Muscle of arm (tissue), 12 donors: ENCODE data around the gene G0S2. TPM values are rescaled to one million over a fixed set of nuclear protein-coding genes. Genes with fewer than 3 reads are reported as not detected.
"Not testable (repeated sequence)": the region's sequence is repeated elsewhere in the genome, so short reads cannot be mapped to it uniquely, and the experiment has no call there.

ENCODE experiments used
- DNase-seq: peaks from one replicate; pipeline ENCODE4 v3.0.0-alpha.2; 2013
- polyA plus RNA-seq, 12 donors: library from polyadenylated mRNA; unstranded; fragments of 120-200 nt; gene quantifications; one replicate each; pipeline ENCODE4 v1.2.1, GENCODE V29; 2013; ENCODE audit not compliant: insufficient read length in 12 of 12

Gene G0S2
- polyA plus RNA-seq, 12 donors = 1.4 to 52.5 (median 3.4) TPM; not detected in 1

DNA sequence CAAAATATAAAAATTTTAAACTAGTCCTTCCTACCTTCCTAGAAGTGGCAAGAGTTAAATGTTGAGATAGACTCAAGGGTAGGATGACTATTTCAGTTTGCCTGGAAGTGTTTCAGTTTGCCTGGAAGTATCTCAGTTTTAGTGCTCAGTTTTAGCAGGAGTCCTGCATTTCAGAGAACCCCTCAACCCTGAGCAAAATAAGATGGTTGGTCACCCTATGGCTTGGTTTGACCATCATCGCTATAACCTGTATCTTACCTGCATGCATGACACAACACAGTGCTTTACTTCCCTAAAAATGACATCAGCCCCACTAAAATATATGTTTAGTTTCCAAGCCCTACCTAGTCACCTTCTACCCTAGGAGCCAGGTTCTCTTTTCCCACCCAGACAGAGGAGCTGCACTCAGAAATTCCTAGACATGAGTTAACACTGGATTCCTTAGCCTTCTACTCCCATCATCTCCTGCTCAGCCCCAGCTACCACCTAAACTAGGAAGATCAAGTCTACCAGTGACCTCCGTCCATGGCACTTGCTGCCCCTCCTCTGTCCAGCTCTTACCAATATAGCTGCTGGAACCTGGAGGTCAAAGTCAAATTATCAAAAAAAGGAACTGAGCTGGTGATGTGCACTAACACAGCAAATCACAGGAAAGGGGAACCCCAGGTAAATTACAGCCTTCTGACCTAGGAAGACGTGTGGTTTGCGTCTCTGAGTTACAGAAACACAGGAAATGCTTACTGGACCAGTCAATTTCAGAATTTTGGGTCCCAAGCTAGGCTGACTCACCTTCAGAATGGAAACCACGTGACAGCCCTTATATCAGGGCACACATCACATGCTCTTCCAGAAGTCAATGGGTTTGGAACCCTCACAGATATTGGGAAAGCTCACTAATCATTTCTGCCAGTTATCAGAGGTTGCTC, 2.2 kb upstream of the G0S2 start:
- no peak for DNase-seq

DNA sequence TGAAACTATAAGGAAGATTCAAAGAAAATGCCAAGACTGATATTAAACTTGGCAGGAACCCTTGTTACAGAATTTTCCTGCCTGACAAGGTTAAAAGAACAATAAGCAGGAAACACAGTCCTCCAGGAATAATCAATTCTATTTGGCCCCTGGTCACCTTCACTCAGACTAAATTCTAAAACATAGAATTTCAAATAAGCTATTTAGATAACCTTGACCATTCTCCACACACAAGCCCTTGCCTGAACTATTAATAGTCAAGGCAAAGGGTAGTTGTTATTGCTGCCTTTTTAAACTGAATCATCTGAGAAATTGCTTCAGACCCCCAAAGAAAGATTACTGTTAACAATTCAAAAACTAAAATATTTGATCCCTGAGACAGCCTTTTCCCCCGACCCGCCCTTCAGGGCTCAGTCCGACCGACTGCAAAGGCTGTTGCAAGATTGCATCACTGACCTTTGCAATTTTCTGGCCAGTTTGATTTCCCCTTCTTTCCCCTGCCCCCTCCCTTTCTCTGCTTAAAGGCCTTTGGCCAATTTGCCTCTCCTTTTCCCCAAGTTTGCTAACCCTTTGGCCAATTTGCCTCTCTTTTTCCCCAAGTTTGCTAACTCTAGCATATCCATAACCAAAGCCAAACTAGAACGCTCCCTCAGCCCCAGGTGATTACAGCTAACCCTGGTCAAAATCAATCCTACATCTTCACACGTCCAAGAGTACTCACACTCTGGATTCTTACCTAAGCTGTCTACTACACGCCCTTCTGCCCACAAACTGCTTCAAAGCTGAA, 1.4 kb upstream of the G0S2 start:
- no peak for DNase-seq

GRCh38 chr1:209675565-209676154, 448 bp downstream of the G0S2 start:
- DNase-seq = peak; percentile 48

GRCh38 chr1:209678981-209679539, 3.8 kb downstream of the G0S2 start:
- DNase-seq = no peak

DNA sequence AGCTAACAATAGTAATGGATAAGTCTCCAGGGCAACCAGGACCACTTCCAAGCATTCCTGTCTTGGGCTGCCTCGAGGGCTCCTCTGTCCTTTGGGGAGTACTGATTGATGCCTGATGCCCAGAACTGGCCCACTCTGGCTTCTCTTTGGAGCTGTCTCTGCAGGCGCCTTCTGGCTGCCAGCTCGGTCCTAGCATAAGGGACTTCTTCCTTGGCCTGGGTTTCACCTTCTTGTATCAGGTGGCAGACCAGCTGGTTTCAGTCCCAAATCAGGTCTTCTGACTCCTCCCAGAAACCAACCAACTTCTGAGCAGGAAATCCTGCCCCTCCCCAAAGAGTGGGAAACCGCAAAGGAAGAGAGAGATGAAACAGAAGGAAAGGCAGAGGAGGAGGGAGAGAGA, 10.6 kb downstream of the G0S2 start:
- DNase-seq = no peak

DNA sequence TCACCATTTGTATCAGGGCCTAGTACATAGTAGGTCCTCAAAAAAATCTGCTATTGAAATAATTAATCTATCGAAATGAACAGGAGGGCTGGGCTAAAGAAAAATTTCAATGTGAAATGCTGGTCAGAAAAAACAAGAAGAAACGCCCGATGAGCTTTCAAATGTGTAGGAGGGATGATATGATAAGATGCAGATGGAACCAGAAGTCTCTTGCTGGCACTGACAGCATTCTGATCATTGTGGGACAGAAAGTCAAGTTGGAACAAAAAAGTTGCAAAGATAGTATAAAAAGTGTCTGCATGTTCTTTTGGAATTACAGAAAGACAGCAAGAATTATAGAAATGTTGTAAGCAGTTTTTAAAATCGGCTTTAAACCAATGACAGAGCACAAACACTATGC, 11.1 kb downstream of the G0S2 start:
- no peak for DNase-seq

DNA sequence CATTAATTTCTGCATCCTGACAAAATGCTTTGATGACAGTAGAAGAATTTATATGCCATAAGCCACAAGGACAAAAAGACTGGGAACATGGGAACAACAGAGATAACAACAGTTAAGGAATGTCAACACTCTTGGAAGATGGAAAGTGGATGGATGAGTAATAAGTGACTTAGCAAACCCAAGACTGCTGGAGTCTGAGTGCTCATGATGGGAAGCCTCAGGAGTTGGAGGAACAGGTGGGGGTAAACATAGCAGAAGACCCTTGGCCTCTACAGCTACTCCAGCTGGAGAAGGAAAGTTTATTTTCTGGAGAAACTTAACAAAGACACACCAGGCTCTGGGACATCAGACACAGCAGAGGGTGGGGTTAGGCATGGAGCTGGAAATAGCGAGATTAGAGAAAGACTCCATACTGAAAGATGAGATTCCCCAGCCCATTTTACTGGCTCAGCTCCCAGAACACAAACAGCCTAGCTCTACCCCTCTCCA, 13.6 kb downstream of the G0S2 start:
- DNase-seq = no peak

DNA sequence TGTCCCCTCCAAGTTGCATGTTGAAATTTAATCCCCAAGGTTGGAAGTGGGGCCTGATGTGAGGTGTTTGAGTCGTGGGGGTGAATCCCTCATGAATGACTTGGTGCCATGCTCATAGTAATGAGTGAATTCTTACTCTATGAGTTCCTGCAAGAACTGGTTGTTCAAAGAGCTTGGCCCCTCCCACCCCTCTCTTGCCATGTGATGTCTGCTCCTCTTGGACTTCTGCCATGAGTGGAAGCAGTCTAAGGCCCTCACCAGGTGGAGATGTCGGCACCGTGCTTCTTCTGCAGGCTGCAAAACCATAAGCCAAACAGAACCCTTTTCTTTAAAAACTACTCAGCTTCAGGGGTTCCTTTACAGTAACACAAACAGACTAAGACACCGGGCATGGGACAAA, 14.3 kb downstream of the G0S2 start:
- no peak for DNase-seq

DNA sequence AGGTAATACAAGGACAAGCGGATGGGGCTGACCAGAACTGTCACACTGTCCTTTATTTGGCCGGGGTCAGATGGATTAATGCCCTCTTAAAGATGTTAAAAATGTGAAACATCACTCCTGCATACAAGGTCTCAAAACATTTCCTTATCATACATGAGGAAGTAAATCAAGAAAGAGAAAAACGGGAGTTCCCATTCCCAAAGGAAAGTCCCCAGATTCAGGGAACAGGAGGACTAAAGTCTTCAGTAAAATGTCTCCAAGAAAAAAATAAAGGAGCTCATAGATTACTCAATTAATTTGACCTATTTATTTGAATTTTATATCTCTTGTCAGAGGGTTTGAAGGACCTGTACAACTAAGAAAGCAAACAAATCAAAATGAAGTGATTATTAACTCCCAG, 16.0 kb downstream of the G0S2 start:
- no peak for DNase-seq

GRCh38 chr1:209692296-209692695, 17.1 kb downstream of the G0S2 start:
- DNase-seq = no peak

DNA sequence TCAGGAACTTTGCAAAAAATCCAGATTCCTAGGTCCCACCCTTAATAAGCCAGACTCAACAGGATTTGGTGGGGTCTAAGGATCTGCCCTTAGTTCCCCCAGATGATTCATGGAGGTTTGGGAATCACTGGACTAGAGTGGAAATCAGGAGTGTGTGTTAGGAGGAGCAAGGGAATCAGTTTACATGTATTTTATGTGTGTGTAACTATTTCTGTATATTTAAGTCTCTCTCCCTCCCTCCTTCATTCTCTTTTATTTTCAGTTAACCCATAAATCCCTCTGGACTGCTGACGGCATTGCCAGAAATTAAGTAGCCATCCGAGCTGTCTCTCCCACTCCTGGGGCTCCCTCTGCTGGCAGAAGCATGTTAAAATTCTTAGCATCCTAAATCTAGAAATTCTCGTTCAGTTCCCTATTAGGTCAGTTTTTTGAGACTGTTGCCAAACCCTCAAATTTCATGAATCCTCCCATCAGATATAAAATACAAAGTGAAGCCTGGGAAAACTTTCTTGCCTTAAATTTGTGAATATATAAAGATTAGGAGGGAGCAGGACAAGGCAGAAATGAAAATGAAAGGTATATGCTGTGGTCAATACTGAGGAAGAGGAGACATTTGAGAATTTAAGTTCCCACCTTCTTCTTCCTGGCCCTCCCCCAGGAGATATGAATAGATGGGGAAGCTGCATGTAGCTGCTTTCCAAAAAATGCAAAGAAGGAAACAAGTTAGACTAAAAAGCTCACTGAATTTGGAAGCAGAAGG, 17.7 kb downstream of the G0S2 start:
- peak; percentile 81 for DNase-seq

DNA sequence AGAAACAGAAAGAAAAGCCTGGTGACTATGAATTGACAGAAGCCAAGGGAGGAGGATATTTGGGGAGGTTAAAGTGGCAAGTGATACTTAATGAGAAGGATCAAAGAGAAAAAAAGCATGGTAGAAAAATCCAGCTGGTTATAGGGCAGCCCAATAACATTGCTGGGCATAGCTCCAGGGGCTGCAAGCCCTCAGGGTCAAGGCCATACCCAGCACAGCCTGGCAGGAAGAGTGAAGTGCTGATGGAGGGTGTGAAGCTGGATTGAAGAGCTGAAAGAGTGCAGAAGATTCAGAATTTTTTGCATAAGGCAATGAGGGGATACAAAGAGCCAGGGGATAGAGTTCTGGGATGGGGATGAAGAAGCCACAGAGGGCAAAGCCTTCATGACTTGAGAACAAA, 21.5 kb downstream of the G0S2 start:
- DNase-seq = no peak

- no peak for DNase-seq
These were observed 21.9 kb downstream of the G0S2 start for GRCh38 chr1:209697126-209697525.

GRCh38 chr1:209700686-209701085, 25.5 kb downstream of the G0S2 start:
- not testable (repeated sequence) for DNase-seq

- no peak for DNase-seq
These were observed 27.6 kb downstream of the G0S2 start for GRCh38 chr1:209702832-209703231.

- DNase-seq = no peak
These were observed 28.8 kb downstream of the G0S2 start for GRCh38 chr1:209703834-209704504.

GRCh38 chr1:209704584-209704983, 29.4 kb downstream of the G0S2 start, which contains the start of gene HSD11B1:
HSD11B1 (plus strand) TSS chr1:209704846; CDS start chr1:209704943, 97 bp downstream.
- DNase-seq = peak; percentile 7

DNA sequence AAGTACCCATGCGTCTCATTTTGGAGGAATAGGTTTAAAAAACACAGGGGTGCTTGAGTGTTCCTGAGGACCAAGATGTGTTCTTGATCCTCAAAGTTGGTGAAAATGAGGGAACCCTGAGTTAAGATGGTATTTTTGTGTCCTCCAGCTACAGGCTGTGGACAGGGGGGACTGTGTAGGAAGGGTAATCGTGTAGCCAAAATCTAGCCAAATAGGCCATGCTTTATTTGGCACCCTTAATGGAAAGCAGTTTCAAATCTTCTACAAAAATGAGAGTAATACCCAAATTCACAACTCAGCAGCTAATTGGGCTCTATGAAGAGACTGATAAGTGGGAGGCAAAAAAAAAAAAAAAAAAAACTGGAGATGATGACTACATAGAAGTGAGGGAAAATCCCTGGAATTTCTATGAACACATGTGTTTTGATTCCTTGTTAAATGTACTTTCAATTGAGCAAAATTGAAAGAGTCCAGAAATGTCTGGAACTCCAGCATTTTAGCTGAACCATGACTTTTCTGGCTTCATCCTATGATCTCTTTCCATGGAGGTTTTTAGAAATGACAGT, 29.9 kb downstream of the G0S2 start:
- DNase-seq = no peak

- no peak for DNase-seq
These were observed 31.4 kb downstream of the G0S2 start for GRCh38 chr1:209706622-209707021.

GRCh38 chr1:209707308-209707707, 32.1 kb downstream of the G0S2 start:
- no peak for DNase-seq
